B cell (primary cell): Measurements from ENCODE around the gene PRPSAP1.

ENCODE experiments used
- CTCF ChIP-seq: fragments of 200-600 bp; IDR thresholded peaks from one replicate; pipeline ENCODE4 v1.8.0; 2022; ENCODE audit warnings: antibody characterized with exemption, mild to moderate bottlenecking
- EZH2 ChIP-seq: IDR thresholded peaks from 2 replicates; pipeline ENCODE4 v1.6.1; 2012; ENCODE audit warnings: borderline replicate concordance, low read depth, mild to moderate bottlenecking, moderate library complexity, low read length; ENCODE audit not compliant: insufficient read depth, poor library complexity, severe bottlenecking

- TF ChIP-seq EZH2 (no peak), CTCF (no peak)
These were observed 18.2 kb upstream of the PRPSAP1 start for GRCh38 chr17:76371656-76372628.
